HepG2 (cell line): ENCODE results near the gene NFATC3.
"Not testable (repeated sequence)": the region's sequence is repeated elsewhere in the genome, so short reads cannot be mapped to it uniquely, and the experiment has no call there.

Experiments
- CBX5 ChIP-seq: sonication (generic); formaldehyde crosslinking; IDR thresholded peaks from 2 replicates; pipeline ENCODE4 v1.4.0; 2020; ENCODE audit warnings: missing genetic modification reagents, borderline replicate concordance
- FLYWCH1 ChIP-seq: sonication (generic); formaldehyde crosslinking; IDR thresholded peaks from 2 replicates; pipeline ENCODE4 v1.8.1; 2023; ENCODE audit warnings: mild to moderate bottlenecking, missing genetic modification reagents
- JUNB ChIP-seq: sonication (generic); formaldehyde crosslinking; IDR thresholded peaks from 2 replicates; pipeline ENCODE4 v1.8.0; 2022; ENCODE audit warnings: missing genetic modification reagents, mild to moderate bottlenecking, borderline replicate concordance
- POLR2A ChIP-seq, 2 experiments: IDR thresholded peaks; 2 replicates each; pipeline ENCODE4 v1.6.1; 2011; ENCODE audit warnings: low read depth in 2 of 2, low read length in 2 of 2, mild to moderate bottlenecking in 1 of 2, moderate library complexity in 1 of 2; ENCODE audit not compliant: insufficient read depth in 1 of 2
- RAD21 ChIP-seq: fragments of 450-650 bp; formaldehyde crosslinking; IDR thresholded peaks from 2 replicates; pipeline ENCODE4 v1.5.0; 2020; ENCODE audit warnings: mild to moderate bottlenecking
- RAD51 ChIP-seq: fragments of 450-650 bp; IDR thresholded peaks from 2 replicates; pipeline ENCODE4 v1.6.1; 2016; ENCODE audit warnings: borderline replicate concordance
- ZBTB21 ChIP-seq: sonication (generic); formaldehyde crosslinking; IDR thresholded peaks from 2 replicates; pipeline ENCODE4 v1.4.0; 2020; ENCODE audit warnings: missing genetic modification reagents
- ZNF138 ChIP-seq: sonication (generic); formaldehyde crosslinking; IDR thresholded peaks from 2 replicates; pipeline ENCODE4 v1.5.0; 2020; ENCODE audit warnings: mild to moderate bottlenecking, low read depth, missing genetic modification reagents
- ZNF609 ChIP-seq: sonication (generic); formaldehyde crosslinking; IDR thresholded peaks from 2 replicates; pipeline ENCODE4 v1.4.0; 2020; ENCODE audit warnings: mild to moderate bottlenecking, missing genetic modification reagents, borderline replicate concordance
- TF ChIP-seq, protein P1 (sequence below): sonication (generic); formaldehyde crosslinking; IDR thresholded peaks from 2 replicates; pipeline ENCODE4 v1.5.0; 2020; ENCODE audit warnings: mild to moderate bottlenecking, missing genetic modification reagents, moderate library complexity
- TF ChIP-seq, protein P2 (sequence below): sonication (generic); formaldehyde crosslinking; conservative IDR thresholded peaks from 2 replicates; pipeline ENCODE4 v1.4.0; 2020; ENCODE audit warnings: missing genetic modification reagents
- TF ChIP-seq, protein P3 (sequence below): IDR thresholded peaks from 2 replicates; pipeline ENCODE4 v1.6.1; 2018; ENCODE audit warnings: missing genetic modification reagents
- TF ChIP-seq, protein P4 (sequence below): sonication (generic); formaldehyde crosslinking; IDR thresholded peaks from 2 replicates; pipeline ENCODE4 v1.9.0; 2021; ENCODE audit warnings: missing genetic modification reagents, borderline replicate concordance
- TF ChIP-seq, protein P5 (sequence below): IDR thresholded peaks from 2 replicates; pipeline ENCODE4 v1.6.1; 2012; ENCODE audit warnings: low read length, improper control_type of control experiment

DNA sequence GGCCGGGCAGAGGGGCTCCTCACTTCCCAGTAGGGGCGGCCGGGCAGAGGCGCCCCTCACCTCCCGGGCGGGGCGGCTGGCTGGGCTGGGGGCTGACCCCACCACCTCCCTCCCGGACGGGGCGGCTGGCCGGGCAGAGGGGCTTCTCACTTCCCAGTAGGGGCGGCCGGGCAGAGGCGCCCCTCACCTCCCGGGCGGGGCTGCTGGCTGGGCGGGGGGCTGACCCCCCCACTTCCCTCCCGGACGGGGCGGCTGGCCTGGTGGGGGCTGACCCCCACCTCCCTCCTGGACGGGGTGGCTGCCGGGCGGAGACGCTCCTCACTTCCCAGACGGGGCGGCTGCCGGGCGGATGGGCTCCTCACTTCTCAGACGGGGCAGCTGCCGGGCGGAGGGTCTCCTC lies 78.1 kb downstream of the NFATC3 start:
- TF ChIP-seq POLR2A (IDR thresholded peaks at IDR 0.05; ENCODE audit: insufficient read depth in 1 of 2, low read depth in 2 of 2, low read length in 2 of 2); JUNB (CRISPR knock-in tag); RAD21; RAD51; FLYWCH1 (CRISPR knock-in tag); ZBTB21 (CRISPR knock-in tag); ZNF609 (CRISPR knock-in tag); ZNF138 (CRISPR knock-in tag); CBX5: not testable (repeated sequence)
- TF ChIP-seq, protein P1, sequence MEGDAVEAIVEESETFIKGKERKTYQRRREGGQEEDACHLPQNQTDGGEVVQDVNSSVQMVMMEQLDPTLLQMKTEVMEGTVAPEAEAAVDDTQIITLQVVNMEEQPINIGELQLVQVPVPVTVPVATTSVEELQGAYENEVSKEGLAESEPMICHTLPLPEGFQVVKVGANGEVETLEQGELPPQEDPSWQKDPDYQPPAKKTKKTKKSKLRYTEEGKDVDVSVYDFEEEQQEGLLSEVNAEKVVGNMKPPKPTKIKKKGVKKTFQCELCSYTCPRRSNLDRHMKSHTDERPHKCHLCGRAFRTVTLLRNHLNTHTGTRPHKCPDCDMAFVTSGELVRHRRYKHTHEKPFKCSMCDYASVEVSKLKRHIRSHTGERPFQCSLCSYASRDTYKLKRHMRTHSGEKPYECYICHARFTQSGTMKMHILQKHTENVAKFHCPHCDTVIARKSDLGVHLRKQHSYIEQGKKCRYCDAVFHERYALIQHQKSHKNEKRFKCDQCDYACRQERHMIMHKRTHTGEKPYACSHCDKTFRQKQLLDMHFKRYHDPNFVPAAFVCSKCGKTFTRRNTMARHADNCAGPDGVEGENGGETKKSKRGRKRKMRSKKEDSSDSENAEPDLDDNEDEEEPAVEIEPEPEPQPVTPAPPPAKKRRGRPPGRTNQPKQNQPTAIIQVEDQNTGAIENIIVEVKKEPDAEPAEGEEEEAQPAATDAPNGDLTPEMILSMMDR (CRISPR knock-in tag) = not testable (repeated sequence)
- TF ChIP-seq, protein P2, sequence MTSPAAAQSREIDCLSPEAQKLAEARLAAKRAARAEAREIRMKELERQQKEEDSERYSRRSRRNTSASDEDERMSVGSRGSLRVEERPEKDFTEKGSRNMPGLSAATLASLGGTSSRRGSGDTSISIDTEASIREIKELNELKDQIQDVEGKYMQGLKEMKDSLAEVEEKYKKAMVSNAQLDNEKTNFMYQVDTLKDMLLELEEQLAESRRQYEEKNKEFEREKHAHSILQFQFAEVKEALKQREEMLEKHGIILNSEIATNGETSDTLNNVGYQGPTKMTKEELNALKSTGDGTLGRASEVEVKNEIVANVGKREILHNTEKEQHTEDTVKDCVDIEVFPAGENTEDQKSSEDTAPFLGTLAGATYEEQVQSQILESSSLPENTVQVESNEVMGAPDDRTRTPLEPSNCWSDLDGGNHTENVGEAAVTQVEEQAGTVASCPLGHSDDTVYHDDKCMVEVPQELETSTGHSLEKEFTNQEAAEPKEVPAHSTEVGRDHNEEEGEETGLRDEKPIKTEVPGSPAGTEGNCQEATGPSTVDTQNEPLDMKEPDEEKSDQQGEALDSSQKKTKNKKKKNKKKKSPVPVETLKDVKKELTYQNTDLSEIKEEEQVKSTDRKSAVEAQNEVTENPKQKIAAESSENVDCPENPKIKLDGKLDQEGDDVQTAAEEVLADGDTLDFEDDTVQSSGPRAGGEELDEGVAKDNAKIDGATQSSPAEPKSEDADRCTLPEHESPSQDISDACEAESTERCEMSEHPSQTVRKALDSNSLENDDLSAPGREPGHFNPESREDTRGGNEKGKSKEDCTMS (CRISPR knock-in tag) = not testable (repeated sequence)
- TF ChIP-seq, protein P3, sequence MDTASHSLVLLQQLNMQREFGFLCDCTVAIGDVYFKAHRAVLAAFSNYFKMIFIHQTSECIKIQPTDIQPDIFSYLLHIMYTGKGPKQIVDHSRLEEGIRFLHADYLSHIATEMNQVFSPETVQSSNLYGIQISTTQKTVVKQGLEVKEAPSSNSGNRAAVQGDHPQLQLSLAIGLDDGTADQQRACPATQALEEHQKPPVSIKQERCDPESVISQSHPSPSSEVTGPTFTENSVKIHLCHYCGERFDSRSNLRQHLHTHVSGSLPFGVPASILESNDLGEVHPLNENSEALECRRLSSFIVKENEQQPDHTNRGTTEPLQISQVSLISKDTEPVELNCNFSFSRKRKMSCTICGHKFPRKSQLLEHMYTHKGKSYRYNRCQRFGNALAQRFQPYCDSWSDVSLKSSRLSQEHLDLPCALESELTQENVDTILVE (CRISPR knock-in tag) = not testable (repeated sequence)
- TF ChIP-seq, protein P4, sequence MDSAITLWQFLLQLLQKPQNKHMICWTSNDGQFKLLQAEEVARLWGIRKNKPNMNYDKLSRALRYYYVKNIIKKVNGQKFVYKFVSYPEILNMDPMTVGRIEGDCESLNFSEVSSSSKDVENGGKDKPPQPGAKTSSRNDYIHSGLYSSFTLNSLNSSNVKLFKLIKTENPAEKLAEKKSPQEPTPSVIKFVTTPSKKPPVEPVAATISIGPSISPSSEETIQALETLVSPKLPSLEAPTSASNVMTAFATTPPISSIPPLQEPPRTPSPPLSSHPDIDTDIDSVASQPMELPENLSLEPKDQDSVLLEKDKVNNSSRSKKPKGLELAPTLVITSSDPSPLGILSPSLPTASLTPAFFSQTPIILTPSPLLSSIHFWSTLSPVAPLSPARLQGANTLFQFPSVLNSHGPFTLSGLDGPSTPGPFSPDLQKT (CRISPR knock-in tag) = not testable (repeated sequence)
- TF ChIP-seq, protein P5, sequence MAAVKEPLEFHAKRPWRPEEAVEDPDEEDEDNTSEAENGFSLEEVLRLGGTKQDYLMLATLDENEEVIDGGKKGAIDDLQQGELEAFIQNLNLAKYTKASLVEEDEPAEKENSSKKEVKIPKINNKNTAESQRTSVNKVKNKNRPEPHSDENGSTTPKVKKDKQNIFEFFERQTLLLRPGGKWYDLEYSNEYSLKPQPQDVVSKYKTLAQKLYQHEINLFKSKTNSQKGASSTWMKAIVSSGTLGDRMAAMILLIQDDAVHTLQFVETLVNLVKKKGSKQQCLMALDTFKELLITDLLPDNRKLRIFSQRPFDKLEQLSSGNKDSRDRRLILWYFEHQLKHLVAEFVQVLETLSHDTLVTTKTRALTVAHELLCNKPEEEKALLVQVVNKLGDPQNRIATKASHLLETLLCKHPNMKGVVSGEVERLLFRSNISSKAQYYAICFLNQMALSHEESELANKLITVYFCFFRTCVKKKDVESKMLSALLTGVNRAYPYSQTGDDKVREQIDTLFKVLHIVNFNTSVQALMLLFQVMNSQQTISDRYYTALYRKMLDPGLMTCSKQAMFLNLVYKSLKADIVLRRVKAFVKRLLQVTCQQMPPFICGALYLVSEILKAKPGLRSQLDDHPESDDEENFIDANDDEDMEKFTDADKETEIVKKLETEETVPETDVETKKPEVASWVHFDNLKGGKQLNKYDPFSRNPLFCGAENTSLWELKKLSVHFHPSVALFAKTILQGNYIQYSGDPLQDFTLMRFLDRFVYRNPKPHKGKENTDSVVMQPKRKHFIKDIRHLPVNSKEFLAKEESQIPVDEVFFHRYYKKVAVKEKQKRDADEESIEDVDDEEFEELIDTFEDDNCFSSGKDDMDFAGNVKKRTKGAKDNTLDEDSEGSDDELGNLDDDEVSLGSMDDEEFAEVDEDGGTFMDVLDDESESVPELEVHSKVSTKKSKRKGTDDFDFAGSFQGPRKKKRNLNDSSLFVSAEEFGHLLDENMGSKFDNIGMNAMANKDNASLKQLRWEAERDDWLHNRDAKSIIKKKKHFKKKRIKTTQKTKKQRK = not testable (repeated sequence)
